ENCODE data around the gene TRIM37.
"Not testable (repeated sequence)": the region's sequence is repeated elsewhere in the genome, so short reads cannot be mapped to it uniquely, and the experiment has no call there.

TRIM37 gene

DNA sequence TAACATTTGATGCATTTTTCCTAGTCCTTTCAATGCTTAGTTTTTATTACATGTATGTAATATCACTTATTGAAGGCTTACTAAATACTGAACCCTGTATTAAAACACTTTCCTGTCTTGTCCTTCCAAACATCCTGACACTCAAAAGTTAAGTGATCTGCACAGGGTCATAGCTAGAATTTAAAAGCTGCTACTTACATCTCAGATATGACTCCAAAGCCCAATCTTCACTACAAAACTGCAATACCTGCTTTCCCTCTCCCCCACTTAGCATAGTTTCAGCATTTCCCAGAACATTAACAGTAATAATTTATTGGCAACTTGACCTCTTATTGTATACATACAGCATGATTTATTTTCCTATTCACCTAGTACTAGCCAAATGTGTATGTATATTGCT, 4.3 kb upstream of the TRIM37 start:
- no peak for DNase-seq (ENCODE audit: low read depth in 2 of 2)

DNA sequence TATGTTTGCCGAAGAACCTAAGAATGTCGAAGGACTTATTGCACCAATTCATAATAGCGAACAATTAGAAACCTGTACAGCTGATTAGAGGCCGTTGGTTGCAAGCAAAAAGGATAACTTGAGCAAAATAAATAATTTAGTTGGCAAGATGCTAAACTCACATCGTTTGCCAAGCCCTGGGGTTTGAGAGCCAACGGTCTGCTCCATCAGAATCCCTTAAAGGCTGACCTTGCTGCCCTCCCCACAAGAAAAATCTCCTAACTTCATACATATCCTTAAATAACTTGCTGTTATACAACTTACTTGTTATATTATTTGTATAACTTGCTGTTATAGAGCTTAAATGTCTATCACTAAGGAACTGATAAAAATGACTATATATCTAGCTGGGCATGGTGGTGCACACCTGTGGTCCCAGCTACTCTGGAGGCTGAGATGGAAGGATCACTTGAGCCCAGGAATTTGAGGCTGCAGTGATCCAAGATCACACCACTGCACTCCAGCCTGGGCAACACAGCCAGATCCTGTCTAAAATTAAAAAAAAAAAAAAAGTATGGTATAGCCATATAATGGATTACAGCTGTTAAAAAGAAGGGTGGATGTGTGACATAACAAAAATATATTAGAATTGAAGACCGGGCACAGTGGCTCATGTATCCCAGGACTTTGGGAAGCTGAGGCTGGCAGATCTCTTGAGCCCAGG, 1.9 kb upstream of the TRIM37 start:
- DNase-seq (ENCODE audit: low read depth in 2 of 2): no peak

DNA sequence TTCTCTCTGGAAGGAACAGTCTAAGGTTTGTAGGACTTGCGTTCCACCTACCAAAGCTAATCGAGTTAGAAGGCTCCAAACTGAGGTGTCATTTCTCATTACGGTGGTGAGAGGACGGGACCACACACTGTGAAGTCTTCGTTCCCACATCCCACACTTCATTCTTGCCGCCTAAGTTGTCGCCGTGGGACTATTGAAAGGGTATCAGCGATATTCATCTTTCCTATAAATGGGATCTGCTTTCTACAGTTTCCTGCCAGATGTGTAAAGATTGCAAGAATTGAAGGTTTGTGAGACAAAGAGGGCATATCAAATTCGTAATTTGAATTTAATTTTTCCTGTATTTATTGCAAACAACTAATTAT, 608 bp upstream of the TRIM37 start:
- DNase-seq (ENCODE audit: low read depth in 2 of 2): no peak

DNA sequence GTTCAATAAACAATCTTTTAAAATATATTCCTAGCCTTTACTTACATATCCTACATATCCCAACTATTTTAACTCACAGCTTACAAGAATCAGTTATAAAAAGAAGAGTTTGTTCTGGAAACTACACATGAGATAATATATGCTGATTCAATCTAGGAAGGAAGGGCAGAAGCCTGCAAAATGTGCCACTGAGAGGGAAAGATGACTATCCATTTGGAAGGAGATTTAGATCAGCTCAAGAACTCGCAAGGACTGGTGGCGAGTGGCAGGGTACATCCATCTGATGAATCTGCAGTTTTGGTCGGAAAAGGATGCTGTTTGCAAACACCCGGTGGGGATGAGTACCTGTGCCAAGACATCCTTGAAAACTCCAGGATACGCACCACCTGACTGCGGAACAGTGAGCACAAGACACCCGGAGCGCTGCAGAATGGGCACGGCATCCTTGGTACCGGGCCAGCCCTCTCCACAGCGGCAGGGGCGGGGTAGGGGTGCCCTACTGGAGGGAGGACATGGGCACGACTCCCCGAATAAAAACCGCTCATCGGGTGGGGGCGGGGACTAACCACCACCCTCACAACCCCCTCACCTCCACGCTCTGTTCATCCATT, 723 bp downstream of the TRIM37 start:
- peak; percentile 55 to 64 for DNase-seq (ENCODE audit: low read depth in 2 of 2)

DNA sequence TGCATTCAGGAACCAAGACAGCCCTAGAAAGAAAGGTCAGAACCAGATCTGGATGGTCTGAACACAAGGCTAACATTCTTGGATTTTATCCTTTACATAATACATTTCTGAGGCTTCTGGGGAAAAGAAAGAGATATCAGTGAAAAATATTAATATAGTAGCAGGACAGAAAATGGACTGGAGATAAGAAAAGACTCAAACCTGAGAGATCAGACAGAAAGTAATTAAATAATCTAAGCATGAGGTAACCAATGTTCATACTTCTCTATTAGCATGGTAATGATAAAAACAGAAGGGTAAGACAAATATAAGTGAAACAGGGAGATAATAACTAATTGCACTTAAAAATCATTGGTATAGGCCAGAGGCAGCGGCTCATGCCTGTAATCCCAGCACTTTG, 5.5 kb downstream of the TRIM37 start:
- DNase-seq (ENCODE audit: low read depth in 2 of 2): no peak

DNA sequence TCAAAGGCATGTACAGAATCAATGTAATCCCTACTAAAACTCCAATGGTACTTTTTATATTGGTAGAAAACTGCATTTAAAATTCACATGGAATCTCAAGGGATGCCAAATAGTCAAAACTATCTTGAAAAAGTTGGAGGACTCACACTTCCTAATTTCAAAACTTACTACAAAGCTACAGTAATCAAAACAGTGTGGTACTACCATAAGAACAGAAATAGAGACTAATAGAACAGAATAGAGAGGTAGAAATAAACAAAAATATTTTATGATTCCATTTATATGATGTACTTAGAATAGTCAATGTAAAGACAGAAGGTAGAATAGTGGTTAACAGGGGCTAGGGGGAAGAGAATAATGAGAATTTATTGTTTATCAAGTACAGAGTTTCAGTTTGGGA, 8.8 kb downstream of the TRIM37 start:
- DNase-seq (ENCODE audit: low read depth in 2 of 2): no peak

DNA sequence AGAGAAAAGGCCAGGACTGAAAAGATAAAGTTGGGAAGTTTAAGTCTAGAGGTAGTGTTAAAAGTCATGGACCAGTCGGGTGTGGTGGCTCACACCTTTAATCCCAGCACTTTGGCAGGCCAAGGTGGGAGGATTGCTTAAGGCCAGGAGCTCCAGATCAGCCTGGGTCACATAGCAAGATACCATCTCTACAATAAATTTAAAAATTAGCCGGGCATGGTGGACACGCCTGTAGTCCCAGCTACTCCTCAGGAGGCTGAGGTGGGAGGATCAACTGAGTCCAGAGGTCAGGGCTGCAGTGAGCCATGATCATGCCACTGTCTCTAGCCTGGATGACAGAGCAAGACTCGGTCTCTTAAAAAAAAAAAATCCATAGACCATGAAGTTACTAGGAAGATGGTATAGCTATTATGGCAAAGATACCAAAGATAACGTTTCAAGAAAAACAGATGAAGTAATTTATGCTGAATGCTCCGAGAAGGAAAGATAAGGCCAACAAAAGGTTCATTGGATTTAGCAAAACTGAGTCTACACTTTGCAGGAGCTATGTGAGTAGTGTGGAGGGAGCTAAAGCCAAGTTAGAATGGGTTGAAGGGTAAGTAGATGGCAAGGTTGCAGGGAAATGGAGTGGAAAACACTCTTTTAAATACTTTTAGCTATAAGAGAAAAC, 11.7 kb downstream of the TRIM37 start:
- DNase-seq (ENCODE audit: low read depth in 2 of 2): no peak

DNA sequence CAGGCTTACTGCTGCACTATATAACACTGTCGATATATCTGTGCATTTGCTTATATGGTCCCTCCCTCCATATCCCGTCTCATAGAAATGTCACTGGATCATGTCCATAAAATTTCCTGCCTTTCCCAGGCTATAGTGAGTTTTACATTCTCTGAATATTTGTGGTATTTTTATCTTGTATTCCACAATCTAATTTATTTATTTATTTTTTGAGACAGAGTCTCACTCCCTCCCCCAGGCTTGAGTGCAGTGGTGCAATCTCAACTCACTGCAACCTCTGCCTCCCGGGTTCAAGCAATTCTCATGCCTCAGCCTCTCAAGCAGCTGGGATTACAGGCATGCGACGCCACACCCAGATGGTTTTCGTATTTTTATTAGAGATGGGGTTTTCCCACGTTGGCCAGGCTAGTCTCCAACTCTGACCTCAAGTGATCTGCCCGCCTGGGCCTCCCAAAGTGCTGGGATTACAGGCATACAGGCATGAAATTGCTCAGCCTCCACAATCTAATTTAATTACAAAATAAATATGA, 12.9 kb downstream of the TRIM37 start:
- DNase-seq (ENCODE audit: low read depth in 2 of 2): no peak

DNA sequence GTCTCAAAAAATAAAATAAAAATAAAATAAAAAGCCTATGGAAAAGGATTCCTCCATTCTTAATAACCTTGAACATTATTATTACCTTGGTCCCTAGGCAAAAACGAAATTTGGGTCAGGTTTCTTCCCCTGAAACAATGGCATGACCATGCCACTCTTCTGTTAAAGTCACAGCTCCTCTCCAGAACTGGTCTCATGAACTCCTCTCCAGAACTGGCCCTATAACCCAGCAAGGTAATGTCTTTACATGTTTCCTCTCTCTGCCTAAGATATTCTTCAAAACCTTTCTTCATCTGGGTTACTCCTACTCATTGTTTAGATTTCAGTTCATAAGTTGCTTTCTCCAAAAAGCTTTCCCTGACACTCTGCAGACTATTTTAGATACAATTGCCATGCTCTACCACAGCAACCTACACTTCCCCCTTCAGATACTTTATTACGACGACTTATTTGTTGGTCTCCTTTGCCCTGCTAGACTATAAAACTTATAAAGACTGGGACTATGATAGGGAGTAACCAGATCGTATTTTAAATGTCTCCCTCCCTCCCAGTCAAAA, 13.5 kb downstream of the TRIM37 start:
- DNase-seq (ENCODE audit: low read depth in 2 of 2): no peak

DNA sequence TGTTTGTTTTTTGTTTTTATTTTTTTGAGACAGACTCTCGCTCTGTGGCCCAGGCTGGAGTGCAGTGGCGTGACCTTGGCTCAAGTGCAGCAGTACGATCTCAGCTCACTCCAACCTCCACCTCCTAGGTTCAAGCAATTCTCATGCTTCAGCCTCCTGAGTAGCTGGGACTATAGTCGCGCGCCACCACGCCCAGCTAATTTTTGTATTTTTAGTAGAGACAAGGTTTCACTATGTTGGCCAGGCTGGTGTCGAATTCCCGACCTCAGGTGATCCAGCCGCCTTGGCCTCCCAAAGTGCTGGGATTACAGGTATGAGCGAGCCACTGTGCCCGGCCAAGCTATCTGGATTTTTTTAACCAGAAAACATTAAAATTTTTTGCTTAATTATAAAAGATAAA, 16.1 kb downstream of the TRIM37 start:
- DNase-seq (ENCODE audit: low read depth in 2 of 2): not testable (repeated sequence)

DNA sequence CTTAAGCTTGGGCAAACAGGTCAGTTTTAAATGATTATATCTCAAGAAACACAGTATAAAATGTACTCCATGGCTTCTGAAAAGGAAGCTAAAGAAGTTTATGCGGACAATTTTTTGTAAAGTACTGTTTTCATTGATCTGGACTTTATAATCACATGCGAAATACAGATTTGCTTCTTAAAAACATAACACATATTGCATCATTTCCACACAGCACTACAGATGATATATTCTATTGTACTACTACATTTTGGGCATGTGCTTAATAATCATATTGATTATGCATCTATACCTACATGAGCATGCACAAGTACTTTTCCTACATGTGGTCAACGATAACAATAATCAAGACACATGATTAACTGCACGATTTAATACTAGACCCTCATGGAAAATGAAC, 22.5 kb downstream of the TRIM37 start:
- DNase-seq (ENCODE audit: low read depth in 2 of 2): no peak

DNA sequence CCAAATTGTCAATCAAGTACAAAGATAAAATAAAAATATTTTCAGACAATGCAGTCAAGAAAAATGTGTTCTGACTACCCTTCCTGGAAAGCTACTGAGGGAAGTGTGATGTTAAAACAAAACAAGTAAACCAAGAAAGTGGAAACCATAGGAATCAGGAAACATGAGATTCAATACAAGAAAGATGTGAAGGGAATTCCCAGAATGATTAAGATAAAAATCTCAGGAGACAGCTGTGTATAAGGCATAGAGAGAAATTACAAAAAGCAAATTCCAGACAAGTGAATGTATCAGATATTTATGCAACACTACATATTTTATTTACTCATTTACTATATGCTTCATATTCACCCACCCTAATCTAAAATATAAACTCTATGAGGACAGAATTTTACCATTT, 32.2 kb downstream of the TRIM37 start:
- no peak for DNase-seq (ENCODE audit: low read depth in 2 of 2)

DNA sequence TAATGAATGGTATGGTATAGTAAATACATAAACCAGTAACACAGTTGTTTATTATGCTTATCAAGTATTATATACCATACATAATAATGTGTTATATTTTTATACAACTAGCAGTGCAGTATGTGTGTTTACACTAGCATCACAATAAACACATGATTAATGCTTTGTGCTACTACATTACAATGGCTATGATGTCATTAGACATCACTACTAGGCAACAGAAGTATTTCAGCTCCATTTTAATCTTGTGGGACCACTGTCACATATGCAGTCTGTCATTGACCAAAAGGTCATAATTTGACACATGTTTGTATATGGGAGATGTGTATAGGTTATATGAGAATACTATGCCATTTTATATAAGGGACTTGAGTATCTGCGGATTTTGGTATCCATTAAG, 32.7 kb downstream of the TRIM37 start:
- DNase-seq (ENCODE audit: low read depth in 2 of 2): no peak

DNA sequence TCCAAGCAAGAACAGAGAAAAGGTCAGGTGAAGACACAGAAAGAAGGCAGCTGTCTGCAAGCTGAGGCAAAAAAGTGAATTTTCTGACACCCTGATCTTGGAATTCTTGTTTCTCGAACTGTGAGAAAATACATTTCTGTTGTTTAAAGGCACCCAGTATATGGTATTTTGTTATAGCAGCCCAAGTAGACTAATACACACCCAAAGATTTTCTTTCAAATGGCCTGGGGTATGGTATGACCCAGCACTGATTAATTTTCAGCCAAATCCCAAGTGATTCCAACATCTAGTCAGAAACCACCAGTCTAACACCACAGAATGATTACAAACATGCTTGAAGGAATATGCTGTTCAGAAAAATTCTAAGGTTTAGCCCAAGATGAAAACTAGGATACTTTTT, 36.8 kb downstream of the TRIM37 start:
- no peak for DNase-seq (ENCODE audit: low read depth in 2 of 2)

DNA sequence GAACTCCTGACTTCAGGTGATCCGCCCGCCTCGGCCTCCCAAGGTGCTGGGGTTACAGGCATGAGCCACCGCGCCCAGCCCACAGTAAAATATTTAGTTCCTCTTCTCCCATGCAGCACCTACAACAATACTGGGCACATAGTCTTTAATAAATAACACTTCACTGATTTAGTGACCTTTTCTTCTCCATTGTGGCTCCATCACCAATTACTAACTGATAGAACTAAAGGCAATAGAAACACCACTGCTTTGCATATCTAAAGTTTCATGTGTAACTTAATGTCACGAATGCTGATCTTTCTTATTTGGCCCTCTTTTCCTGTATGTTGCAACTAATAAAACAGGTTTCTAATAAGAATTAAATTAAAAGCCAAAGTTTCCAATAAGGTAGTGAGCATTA, 38.9 kb downstream of the TRIM37 start:
- DNase-seq (ENCODE audit: low read depth in 2 of 2): no peak

DNA sequence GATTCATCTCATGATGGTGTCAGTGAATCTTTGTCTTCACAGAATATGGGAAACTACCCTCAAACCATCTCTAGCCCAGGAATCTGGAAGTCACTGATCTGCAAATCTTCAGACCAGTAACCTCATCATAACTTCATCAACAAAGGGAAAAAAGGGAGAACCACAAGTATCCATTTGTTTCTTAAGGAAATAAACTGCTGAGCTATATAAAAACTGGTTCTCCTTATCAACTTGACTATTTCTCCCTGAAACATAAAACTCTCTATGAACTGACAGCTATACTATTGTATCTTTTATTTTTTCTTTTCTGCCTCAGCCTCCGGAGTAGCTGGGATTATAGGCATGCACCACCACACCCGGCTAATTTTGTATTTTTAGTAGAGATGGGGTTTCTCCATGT, 39.3 kb downstream of the TRIM37 start:
- DNase-seq (ENCODE audit: low read depth in 2 of 2): no peak

DNA sequence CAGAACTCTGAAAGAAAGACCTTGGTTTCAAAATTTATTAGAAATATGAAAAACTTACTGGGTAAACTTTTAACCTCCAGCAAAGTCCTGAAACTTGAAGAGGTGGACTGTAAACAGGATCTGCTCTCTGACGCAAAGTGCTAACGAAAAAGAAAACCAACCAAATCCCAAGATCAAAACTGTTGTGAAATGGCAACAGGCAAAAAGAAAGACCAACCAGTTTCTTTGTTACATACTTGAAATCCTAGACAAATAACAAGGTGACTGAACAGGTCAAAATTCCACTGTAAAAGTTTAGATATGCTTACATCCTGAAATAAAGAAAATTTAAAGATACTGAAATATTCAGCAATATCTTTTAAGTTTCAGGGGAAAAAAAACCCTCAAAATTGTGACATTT, 44.2 kb downstream of the TRIM37 start:
- DNase-seq (ENCODE audit: low read depth in 2 of 2): no peak

DNA sequence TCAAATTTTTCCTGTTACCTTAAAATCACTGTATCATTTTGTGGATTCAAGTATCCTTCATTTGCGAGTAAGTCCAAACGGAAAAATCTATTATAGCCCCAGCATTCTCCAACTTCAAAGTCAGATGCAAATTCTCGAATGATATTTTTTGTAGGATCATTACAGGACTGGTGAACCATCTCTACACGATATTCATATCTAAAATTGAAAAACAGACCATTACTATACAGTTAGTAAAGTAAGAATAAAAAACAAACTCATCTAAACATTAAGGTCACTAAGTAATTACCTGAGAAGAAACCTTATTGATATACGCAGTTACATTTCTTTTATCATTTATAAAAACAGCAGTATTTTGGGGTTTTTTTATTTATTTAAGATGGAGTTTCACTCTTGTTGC, 49.8 kb downstream of the TRIM37 start:
- DNase-seq (ENCODE audit: low read depth in 2 of 2): no peak

DNA sequence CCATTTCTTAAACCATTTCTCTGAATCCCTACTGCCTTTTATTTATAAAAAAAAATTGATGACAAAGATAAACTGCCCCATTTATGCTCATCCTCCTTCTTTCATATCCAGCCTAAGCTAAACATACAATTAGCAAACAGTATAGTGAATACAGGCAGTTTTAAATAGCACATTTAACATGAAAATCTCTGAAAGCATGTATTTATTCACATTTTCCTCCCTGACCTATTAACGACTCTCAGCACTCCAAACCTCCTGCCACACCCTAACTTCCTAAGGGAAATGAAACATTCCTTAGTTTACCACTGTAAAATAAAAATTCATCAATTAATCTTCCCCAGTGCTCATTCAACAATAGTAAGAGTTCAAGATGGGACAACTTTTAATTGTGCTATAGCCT, 56.9 kb downstream of the TRIM37 start:
- no peak for DNase-seq (ENCODE audit: low read depth in 2 of 2)

DNA sequence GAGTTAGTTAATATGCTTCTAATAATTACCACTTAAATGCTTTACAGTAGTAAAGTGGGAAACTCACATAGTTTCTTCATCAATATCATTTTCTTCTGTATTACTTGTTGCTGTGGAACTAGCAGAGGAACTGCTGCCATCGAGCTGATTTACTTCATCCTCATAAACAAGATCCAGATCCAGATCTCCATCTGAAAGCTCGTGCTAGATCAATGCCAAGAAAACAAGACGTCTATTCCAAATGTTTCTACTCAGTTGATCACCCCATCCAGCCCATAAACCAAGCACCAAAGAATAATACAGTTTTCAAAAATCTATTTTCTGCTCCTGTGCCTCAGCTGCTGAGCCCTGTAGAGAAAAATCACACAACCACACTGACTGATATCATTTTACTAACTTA, 59.1 kb downstream of the TRIM37 start:
- DNase-seq (ENCODE audit: low read depth in 2 of 2): no peak

DNA sequence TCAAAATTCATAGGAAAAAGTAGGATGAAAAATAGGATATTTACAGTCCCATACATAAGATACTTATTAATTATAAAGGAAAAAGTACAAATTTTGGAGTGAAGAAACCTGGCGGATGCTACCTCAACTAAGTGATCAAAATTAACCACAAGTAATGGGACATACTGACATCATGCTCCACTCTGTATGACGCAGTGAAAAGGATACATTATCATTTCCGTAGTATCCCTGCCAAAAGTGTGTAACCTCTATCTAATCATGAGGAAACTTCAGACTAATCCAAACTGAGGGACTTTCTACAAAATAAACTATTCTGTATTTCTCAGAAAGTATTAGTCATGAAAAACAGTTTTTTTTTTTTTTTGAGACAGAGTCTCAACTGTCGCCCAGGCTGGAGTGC, 60.5 kb downstream of the TRIM37 start:
- no peak for DNase-seq (ENCODE audit: low read depth in 2 of 2)

DNA sequence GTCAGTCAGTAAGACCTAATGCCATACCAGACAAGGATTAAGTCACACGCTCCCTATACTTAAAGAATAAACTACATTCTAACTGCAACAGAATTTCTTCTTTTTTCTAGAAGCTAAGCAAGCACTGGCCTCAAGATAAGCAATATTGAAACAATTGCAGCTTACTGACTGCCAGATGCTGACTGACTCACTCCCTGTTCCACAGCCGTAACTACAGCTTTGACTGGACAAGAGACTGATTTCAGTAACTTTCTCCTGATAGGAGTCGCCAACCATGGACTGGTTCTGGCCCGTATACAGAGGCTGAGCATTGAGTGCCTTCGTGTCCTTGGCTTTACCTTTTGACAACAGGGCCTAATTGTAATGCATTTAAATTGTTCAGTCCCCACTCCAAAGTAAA, 67.9 kb downstream of the TRIM37 start:
- no peak for DNase-seq (ENCODE audit: low read depth in 2 of 2)

DNA sequence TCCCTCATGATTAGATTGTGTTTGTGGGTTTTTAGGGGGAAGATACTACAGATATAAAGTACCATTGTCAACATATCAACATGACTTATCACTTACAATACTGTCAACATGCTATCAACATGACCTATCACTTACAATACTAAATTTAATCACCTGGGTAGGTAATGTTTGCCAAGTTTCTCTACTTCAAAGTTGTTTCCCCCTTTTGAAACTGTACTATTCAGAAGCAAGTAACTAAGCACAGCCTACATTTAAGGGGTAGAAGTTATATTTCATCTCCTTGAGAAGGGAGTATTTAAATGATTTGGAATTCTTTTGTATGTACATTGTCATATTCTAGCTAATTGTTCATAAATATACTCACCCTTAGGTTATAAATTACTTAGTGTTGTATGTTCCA, 68.7 kb downstream of the TRIM37 start:
- no peak for DNase-seq (ENCODE audit: low read depth in 2 of 2)

Measured in stimulated activated CD8-positive, alpha-beta memory T cell treated with anti-CD3 and anti-CD28 coated beads, Interleukin-7, amount 100 ng/mL, for 4 hours (primary cell).